ENCODE data around the gene PDXP. TPM values are rescaled to one million over a fixed set of nuclear protein-coding genes. Genes with fewer than 3 reads are reported as not detected.

Gene PDXP
- total and polyA plus RNA-seq, 9 of the 15 experiments (the other 6 are each of a cell fraction or from before 2014, with no cell fraction given) = 7.9 to 54.2 (median 38.8) TPM

DNA sequence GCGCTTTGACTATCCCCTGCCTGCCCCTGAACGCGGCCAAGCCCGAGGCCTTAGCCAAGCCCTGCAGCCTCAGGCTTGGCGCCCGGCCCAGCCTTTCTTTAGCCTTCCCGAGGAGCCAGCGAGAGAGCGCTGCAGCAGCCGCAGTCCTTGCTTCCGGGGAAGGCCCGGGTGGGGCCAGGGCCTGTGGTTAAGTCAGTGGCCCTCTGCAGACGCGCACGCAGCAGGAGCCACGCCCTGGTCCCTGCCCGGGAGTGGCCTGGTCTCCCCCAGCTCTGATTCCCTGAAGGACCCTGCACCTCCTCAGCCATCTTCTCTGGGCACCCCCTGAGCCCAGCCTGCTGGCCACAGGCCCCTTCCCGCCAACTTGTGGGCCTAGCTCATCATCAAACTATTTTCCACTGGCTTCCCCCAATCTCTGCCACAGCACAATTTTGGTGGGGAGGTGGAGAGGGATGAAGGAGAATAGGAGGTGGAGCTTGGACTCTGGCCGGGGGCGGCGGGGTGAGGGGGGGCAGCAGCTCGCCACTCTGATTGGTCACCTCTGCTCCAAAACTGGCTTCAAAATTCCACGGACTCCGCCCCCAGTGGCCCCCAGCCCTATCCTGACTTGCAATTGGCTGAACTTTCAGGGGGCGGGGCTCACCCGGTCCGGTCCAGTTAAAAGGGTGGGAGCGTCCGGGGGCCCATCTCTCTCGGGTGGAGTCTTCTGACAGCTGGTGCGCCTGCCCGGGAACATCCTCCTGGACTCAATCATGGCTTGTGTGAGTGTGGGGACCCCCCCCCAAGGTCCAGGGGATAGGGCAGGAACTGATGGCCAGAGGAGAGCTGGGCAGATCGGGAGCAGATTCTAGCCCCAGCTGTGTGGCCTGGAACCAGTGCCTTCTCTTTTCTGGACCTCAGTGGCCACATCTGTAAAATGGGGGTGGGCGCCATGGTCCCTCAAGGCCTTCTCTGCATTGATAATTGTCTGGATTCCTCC lies 16.7 kb downstream of the PDXP start, which contains the start of gene LGALS1 (continued):
- TF ChIP-seq, protein P1, sequence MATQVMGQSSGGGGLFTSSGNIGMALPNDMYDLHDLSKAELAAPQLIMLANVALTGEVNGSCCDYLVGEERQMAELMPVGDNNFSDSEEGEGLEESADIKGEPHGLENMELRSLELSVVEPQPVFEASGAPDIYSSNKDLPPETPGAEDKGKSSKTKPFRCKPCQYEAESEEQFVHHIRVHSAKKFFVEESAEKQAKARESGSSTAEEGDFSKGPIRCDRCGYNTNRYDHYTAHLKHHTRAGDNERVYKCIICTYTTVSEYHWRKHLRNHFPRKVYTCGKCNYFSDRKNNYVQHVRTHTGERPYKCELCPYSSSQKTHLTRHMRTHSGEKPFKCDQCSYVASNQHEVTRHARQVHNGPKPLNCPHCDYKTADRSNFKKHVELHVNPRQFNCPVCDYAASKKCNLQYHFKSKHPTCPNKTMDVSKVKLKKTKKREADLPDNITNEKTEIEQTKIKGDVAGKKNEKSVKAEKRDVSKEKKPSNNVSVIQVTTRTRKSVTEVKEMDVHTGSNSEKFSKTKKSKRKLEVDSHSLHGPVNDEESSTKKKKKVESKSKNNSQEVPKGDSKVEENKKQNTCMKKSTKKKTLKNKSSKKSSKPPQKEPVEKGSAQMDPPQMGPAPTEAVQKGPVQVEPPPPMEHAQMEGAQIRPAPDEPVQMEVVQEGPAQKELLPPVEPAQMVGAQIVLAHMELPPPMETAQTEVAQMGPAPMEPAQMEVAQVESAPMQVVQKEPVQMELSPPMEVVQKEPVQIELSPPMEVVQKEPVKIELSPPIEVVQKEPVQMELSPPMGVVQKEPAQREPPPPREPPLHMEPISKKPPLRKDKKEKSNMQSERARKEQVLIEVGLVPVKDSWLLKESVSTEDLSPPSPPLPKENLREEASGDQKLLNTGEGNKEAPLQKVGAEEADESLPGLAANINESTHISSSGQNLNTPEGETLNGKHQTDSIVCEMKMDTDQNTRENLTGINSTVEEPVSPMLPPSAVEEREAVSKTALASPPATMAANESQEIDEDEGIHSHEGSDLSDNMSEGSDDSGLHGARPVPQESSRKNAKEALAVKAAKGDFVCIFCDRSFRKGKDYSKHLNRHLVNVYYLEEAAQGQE (IDR thresholded peaks at IDR 0.05; ENCODE audit: borderline replicate concordance) = peak; percentile 68
- TF ChIP-seq, protein P1 (CRISPR knock-in tag; IDR thresholded peaks at IDR 0.05; ENCODE audit: low read depth) = no peak
- TF ChIP-seq MCM7 (IDR thresholded peaks at IDR 0.05) = no peak
- peak; percentile 86 for TF ChIP-seq SMARCA5 (IDR thresholded peaks at IDR 0.05)
- TF ChIP-seq, protein P2, sequence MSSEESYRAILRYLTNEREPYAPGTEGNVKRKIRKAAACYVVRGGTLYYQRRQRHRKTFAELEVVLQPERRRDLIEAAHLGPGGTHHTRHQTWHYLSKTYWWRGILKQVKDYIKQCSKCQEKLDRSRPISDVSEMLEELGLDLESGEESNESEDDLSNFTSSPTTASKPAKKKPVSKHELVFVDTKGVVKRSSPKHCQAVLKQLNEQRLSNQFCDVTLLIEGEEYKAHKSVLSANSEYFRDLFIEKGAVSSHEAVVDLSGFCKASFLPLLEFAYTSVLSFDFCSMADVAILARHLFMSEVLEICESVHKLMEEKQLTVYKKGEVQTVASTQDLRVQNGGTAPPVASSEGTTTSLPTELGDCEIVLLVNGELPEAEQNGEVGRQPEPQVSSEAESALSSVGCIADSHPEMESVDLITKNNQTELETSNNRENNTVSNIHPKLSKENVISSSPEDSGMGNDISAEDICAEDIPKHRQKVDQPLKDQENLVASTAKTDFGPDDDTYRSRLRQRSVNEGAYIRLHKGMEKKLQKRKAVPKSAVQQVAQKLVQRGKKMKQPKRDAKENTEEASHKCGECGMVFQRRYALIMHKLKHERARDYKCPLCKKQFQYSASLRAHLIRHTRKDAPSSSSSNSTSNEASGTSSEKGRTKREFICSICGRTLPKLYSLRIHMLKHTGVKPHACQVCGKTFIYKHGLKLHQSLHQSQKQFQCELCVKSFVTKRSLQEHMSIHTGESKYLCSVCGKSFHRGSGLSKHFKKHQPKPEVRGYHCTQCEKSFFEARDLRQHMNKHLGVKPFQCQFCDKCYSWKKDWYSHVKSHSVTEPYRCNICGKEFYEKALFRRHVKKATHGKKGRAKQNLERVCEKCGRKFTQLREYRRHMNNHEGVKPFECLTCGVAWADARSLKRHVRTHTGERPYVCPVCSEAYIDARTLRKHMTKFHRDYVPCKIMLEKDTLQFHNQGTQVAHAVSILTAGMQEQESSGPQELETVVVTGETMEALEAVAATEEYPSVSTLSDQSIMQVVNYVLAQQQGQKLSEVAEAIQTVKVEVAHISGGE (CRISPR knock-in tag; IDR thresholded peaks at IDR 0.05) = peak in 1 of 3 experiments; percentile 31; a peak in 1 of 6 replicates
- peak in 1 of 2 experiments; percentile 12; a peak in 1 of 4 replicates for TF ChIP-seq SRF (CRISPR knock-in tag; IDR thresholded peaks at IDR 0.05)
- no peak for TF ChIP-seq SP2 (IDR thresholded peaks at IDR 0.05; ENCODE audit: extremely low read depth, low read depth, low read length, poor library complexity, severe bottlenecking)
- TF ChIP-seq, protein P3, sequence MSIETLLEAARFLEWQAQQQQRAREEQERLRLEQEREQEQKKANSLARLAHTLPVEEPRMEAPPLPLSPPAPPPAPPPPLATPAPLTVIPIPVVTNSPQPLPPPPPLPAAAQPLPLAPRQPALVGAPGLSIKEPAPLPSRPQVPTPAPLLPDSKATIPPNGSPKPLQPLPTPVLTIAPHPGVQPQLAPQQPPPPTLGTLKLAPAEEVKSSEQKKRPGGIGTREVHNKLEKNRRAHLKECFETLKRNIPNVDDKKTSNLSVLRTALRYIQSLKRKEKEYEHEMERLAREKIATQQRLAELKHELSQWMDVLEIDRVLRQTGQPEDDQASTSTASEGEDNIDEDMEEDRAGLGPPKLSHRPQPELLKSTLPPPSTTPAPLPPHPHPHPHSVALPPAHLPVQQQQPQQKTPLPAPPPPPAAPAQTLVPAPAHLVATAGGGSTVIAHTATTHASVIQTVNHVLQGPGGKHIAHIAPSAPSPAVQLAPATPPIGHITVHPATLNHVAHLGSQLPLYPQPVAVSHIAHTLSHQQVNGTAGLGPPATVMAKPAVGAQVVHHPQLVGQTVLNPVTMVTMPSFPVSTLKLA (conservative IDR thresholded peaks at IDR 0.05) = peak; percentile 29 to 64
- no peak for TF ChIP-seq ZNF398 (CRISPR knock-in tag; IDR thresholded peaks at IDR 0.05)
